ENCODE data around the gene UQCR10.

UQCR10 gene

GRCh38 chr22:29767171-29768051 lies at the start of gene UQCR10:
Gene UQCR10, plus strand, starts transcription at chr22:29767369. Its CDS starts 30 bp downstream, at chr22:29767399.
- POLR2A ChIA-PET (ENCODE audit: low non-redundant PET), result no interaction called here
- peak; percentile 88 for DNase-seq (ENCODE audit: low spot score)
- CTCF ChIA-PET, result interaction anchor here (0.6 to 1.0 kb wide), 3 partner anchors 321 to 995 kb away, joined by 3 to 8 read pairs (median 4); partner anchors contain the start of gene CCDC117
- TF ChIP-seq CTCF (conservative IDR thresholded peaks at IDR 0.05; ENCODE audit: low read depth), result no peak
- peak within 1 kb of the TSS; percentile 84 for H3K27ac ChIP-seq

GRCh38 chr22:29717789-29718188 lies 49.4 kb upstream of the UQCR10 start:
- DNase-seq (ENCODE audit: low spot score), result peak; percentile 38
- TF ChIP-seq CTCF (conservative IDR thresholded peaks at IDR 0.05; ENCODE audit: low read depth), result no peak
- POLR2A ChIA-PET (ENCODE audit: low non-redundant PET), result no interaction called here
- CTCF ChIA-PET, result interaction anchor here (1.5 kb wide), 1 partner anchor 92 kb away, joined by 3 read pairs; no protein-coding TSS in a partner anchor
- 0 out of 2 replicates have a peak overlapping the region, but pooled peaks have one; percentile 9 for H3K27ac ChIP-seq

DNA sequence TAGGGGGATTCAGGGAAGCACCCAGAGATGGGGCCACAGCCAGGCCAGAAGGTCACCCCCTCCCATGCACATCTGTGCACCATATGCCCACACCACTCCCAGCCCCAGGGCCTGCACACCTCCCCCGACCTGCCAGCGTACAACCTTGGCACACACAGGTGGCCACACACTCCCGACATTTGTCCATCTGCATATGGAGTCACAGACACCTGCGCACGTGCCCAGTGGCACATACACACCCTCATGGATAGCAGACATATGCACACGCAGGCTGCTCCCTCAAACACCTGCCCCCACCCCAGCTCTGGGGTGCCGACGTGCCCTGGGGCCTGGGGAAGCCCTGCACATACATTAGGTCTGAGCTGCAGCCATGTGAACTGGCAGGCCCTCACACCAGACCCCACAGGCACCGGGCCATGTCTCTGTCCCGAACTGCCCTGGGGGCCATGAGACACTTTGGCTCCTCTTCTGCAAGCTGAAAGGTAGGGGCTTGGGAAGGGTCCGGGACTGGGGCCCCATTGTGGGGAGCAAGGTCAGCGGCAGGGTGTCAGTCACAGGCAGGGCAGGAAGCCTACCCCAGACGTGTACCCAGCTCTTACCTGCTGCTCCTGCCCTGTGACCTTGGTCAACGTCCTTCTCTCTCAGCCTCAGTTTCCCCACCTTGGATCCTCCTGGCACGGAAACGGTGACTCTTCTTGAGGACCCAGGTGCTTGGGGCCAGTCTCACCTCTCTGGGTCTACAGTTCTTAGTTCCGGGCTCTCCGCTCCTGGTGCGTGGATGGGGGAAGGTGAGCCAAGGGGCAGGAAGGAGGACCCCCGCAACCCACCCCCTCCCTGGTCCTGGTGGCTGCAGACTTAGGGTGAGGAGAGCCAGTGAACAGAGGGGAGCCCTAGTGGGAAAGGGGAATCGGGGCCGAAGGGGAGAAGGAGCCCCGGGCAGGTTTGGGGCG lies 47.9 kb upstream of the UQCR10 start:
- CTCF ChIA-PET, result interaction anchor here (0.5 to 0.6 kb wide), 2 partner anchors 14 to 71 kb away, joined by 3 to 4 read pairs; no protein-coding TSS in a partner anchor
- POLR2A ChIA-PET (ENCODE audit: low non-redundant PET), result no interaction called here
- DNase-seq (ENCODE audit: low spot score), result no peak
- TF ChIP-seq CTCF (conservative IDR thresholded peaks at IDR 0.05; ENCODE audit: low read depth), result no peak
- no peak overlapping the region for H3K27ac ChIP-seq

GRCh38 chr22:29719899-29720645 lies 47.1 kb upstream of the UQCR10 start, which contains the start of gene CABP7:
Gene CABP7, plus strand, starts transcription at chr22:29720003. Its CDS starts 422 bp downstream, at chr22:29720425.
- TF ChIP-seq CTCF (conservative IDR thresholded peaks at IDR 0.05; ENCODE audit: low read depth), result no peak
- ChIA-PET CTCF (no interaction called here), POLR2A (ENCODE audit: low non-redundant PET) (no interaction called here)
- DNase-seq (ENCODE audit: low spot score), result no peak
- no peak within 1 kb of the TSS for H3K27ac ChIP-seq

DNA sequence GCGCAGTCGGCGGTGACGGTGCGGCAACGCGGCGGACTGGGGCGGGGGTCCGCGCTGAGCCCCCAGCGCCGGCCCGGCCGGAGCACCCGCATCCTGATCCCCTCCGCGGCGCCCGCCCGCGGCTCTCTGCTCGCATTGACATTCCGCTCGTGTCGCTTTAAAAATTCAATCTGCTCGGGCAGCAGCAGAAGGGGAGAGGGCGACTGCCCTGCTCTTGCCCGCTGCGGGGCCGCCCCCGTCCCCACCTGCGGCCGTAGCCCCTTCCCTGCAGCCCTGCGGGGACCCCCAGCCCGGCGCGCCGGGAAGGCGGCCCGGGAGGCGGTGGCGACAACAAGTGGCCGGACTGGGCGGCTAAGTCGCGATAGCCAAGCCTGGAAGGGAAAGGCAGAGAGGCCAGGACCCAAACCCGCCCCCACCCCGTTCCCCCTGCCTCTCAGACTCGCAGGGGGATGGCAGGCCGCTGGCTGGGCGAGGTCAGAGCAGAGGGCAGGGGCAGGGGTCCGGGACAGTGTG lies 46.3 kb upstream of the UQCR10 start:
- no peak for DNase-seq (ENCODE audit: low spot score)
- POLR2A ChIA-PET (ENCODE audit: low non-redundant PET), result no interaction called here
- no peak for TF ChIP-seq CTCF (conservative IDR thresholded peaks at IDR 0.05; ENCODE audit: low read depth)
- H3K27ac ChIP-seq, result no peak overlapping the region
- CTCF ChIA-PET, result no interaction called here

Measured in RWPE1 (cell line).